GM23338 (cell line): Measurements from ENCODE around the gene RILPL1. TPM values are rescaled to one million over a fixed set of nuclear protein-coding genes. Genes with fewer than 3 reads are reported as not detected.

ENCODE experiments used
- ATAC-seq: fragments of 200-7000 bp; cut with Tn5 transposase; 3 replicates; pipeline ENCODE4 v1.9.1; 2020
- DNase-seq: peaks from one replicate; pipeline ENCODE4 v3.0.0-alpha.2; 2015; ENCODE audit warnings: low spot score
- H2AFZ ChIP-seq: fragments of 200-600 bp; sonication (generic); 2 replicates; pipeline ENCODE4 v1.8.0; 2016; ENCODE audit warnings: antibody characterized with exemption, mild to moderate bottlenecking, moderate library complexity
- H3F3A ChIP-seq: fragments of 200-600 bp; sonication (generic); replicated peaks from 2 replicates; pipeline ENCODE4 v1.8.0; 2017; ENCODE audit warnings: antibody characterized with exemption, mixed run types, low read depth
- H3K27ac ChIP-seq: fragments of 200-600 bp; sonication (generic); 2 replicates; pipeline ENCODE4 v1.6.1; 2016; ENCODE audit warnings: low read depth
- H3K27me3 ChIP-seq: fragments of 200-600 bp; sonication (generic); 2 replicates; pipeline ENCODE4 v1.8.0; 2016; ENCODE audit warnings: mild to moderate bottlenecking, mixed run types, moderate library complexity; ENCODE audit not compliant: insufficient read depth
- H3K36me3 ChIP-seq: fragments of 200-600 bp; sonication (generic); 2 replicates; pipeline ENCODE4 v1.8.0; 2016; ENCODE audit warnings: mild to moderate bottlenecking; ENCODE audit not compliant: insufficient read depth
- H3K4me1 ChIP-seq: fragments of 200-600 bp; sonication (generic); 2 replicates; pipeline ENCODE4 v1.8.0; 2016; ENCODE audit warnings: mild to moderate bottlenecking, moderate library complexity; ENCODE audit not compliant: insufficient read depth
- H3K4me2 ChIP-seq: fragments of 200-600 bp; sonication (generic); 2 replicates; pipeline ENCODE4 v1.7.1; 2017; ENCODE audit warnings: mixed run types
- H3K4me3 ChIP-seq: fragments of 200-600 bp; sonication (generic); 2 replicates; pipeline ENCODE4 v1.6.1; 2016; ENCODE audit warnings: mixed run types
- H3K79me2 ChIP-seq: fragments of 200-600 bp; sonication (generic); replicated peaks from 2 replicates; pipeline ENCODE4 v1.8.0; 2017; ENCODE audit warnings: mild to moderate bottlenecking; ENCODE audit not compliant: insufficient read depth
- H3K9me2 ChIP-seq: fragments of 200-600 bp; sonication (generic); 2 replicates; pipeline ENCODE4 v1.8.0; 2017; ENCODE audit not compliant: insufficient read depth
- H4K20me1 ChIP-seq: fragments of 200-600 bp; sonication (generic); replicated peaks from 2 replicates; pipeline ENCODE4 v1.8.0; 2017; ENCODE audit warnings: mild to moderate bottlenecking; ENCODE audit not compliant: insufficient read depth
- H3K27ac Mint-ChIP-seq: 2 replicates; pipeline ENCODE4 v1.8.0; 2020; ENCODE audit warnings: inconsistent platforms, mild to moderate bottlenecking, moderate library complexity, mixed read lengths
- H3K27me3 Mint-ChIP-seq: 3 replicates; pipeline ENCODE4 v1.8.0; 2022; ENCODE audit warnings: low read depth, mild to moderate bottlenecking, moderate library complexity, mixed read lengths, inconsistent platforms; ENCODE audit not compliant: insufficient read depth, poor library complexity
- H3K36me3 Mint-ChIP-seq: 3 replicates; pipeline ENCODE4 v1.8.0; 2021; ENCODE audit warnings: low read depth, mild to moderate bottlenecking, inconsistent platforms, moderate library complexity, mixed read lengths
- H3K4me1 Mint-ChIP-seq: 3 replicates; pipeline ENCODE4 v1.8.0; 2020; ENCODE audit warnings: mild to moderate bottlenecking, inconsistent platforms, mixed read lengths
- H3K4me3 Mint-ChIP-seq: 3 replicates; pipeline ENCODE4 v1.8.0; 2021; ENCODE audit warnings: moderate library complexity, mild to moderate bottlenecking, inconsistent platforms, mixed read lengths
- H3K9me3 Mint-ChIP-seq: 3 replicates; pipeline ENCODE4 v1.8.0; 2020; ENCODE audit warnings: moderate library complexity, mild to moderate bottlenecking, inconsistent platforms, mixed read lengths
- CTCF ChIP-seq, 2 experiments: fragments of 200-600 bp in 1 of 2; sonication (generic) in 1 of 2; conservative IDR thresholded peaks; 2 replicates each; pipeline versions ENCODE4 v1.5.1 to v1.6.1; 2016 to 2017; ENCODE audit warnings: antibody characterized with exemption in 2 of 2, low read depth in 2 of 2, mild to moderate bottlenecking in 2 of 2, moderate library complexity in 1 of 2
- ETS1 ChIP-seq: IDR thresholded peaks from 2 replicates; pipeline ENCODE4 v1.6.1; 2016; ENCODE audit warnings: antibody characterized with exemption
- EZH2 ChIP-seq: fragments of 200-600 bp; sonication (generic); IDR thresholded peaks from one replicate; pipeline ENCODE4 v1.8.0; 2017; ENCODE audit warnings: antibody characterized with exemption, mild to moderate bottlenecking, low read depth; ENCODE audit not compliant: unreplicated experiment
- EZH2phosphoT487 ChIP-seq: fragments of 200-600 bp; sonication (generic); IDR thresholded peaks from one replicate; pipeline ENCODE4 v1.8.1; 2018; ENCODE audit warnings: antibody characterized with exemption; ENCODE audit not compliant: unreplicated experiment
- JUNB ChIP-seq: IDR thresholded peaks from one replicate; pipeline ENCODE4 v1.6.1; 2016; ENCODE audit warnings: antibody characterized with exemption; ENCODE audit not compliant: unreplicated experiment
- NANOG ChIP-seq: IDR thresholded peaks from 2 replicates; pipeline ENCODE4 v1.6.1; 2016; ENCODE audit warnings: antibody characterized with exemption, borderline replicate concordance
- POLR2AphosphoS5 ChIP-seq: IDR thresholded peaks from 2 replicates; pipeline ENCODE4 v1.6.1; 2016; ENCODE audit warnings: antibody characterized with exemption, low read depth
- REST ChIP-seq: IDR thresholded peaks from one replicate; pipeline ENCODE4 v1.6.1; 2018; ENCODE audit warnings: antibody characterized with exemption; ENCODE audit not compliant: unreplicated experiment
- STAT1 ChIP-seq: IDR thresholded peaks from one replicate; pipeline ENCODE4 v1.6.1; 2016; ENCODE audit warnings: antibody characterized with exemption; ENCODE audit not compliant: unreplicated experiment
- ZNF114 ChIP-seq: fragments of 250-450 bp; sonication (Bioruptor Pico); IDR thresholded peaks from 2 replicates; pipeline ENCODE4 v1.5.0; 2020; ENCODE audit warnings: mild to moderate bottlenecking, moderate library complexity
- ZNF331 ChIP-seq: fragments of 250-450 bp; sonication (Bioruptor Pico); IDR thresholded peaks from 2 replicates; pipeline ENCODE4 v1.5.0; 2020; ENCODE audit warnings: low read depth, mild to moderate bottlenecking, moderate library complexity
- polyA plus RNA-seq: library from polyadenylated mRNA; unstranded; fragments of >200 nt; fragmentation: Nextera tagmentation; extraction: Ambion mirVana; gene quantifications from 2 replicates; pipeline ENCODE4 v1.2.1, GENCODE V29; 2016
- total RNA-seq: library from RNA; depleted of rRNA; stranded (reverse); fragments of >200 nt; shearing (Covaris generic); gene quantifications from 2 replicates; pipeline ENCODE4 v1.2.3, GENCODE V29; 2014

RILPL1 gene
- total and polyA plus RNA-seq, 2 experiments from 2014 or later, result 3.9 to 7.9 TPM

GRCh38 chr12:123450636-123451035 lies 82.9 kb downstream of the RILPL1 start:
- no peak overlapping the region for H2AFZ ChIP-seq
- H3K27me3 Mint-ChIP-seq, result peaks cover 11% of the 10 kb centered on the region

More at GRCh38 chr12:123450636-123451035, 82.9 kb downstream of the RILPL1 start:
- no peaks in the 10 kb centered on the region for H3K36me3 ChIP-seq
- no peak overlapping the region for H3K4me2 ChIP-seq
- no peaks in the 10 kb centered on the region for H4K20me1 ChIP-seq
- H3K27ac ChIP-seq, result no peak overlapping the region
- Mint-ChIP-seq H3K27ac (no peak overlapping the region), H3K4me1 (peaks cover 5% of the 10 kb centered on the region; the same call in 2 of the 3 replicates), H3K4me3 (no peak overlapping the region), H3K36me3 (no peaks in the 10 kb centered on the region), H3K9me3 (no peaks in the 10 kb centered on the region)
- ATAC-seq (no peak), DNase-seq (no peak)
- no peak overlapping the region for H3K4me3 ChIP-seq
- 0 out of 2 replicates have a peak, but pooled peaks cover 3% of the 10 kb centered on the region for H3F3A ChIP-seq
- TF ChIP-seq ETS1 (no peak), EZH2 (no peak), ZNF114 (no peak), NANOG (no peak), REST (no peak), EZH2phosphoT487 (no peak), CTCF (conservative IDR thresholded peaks at IDR 0.05; ENCODE audit: low read depth in 2 of 2) (no peak), ZNF331 (CRISPR knock-in tag) (no peak), STAT1 (no peak), JUNB (no peak), POLR2AphosphoS5 (no peak)
- H3K9me2 ChIP-seq, result no peaks in the 10 kb centered on the region
- peaks cover 7% of the 10 kb centered on the region for H3K4me1 ChIP-seq
- H3K27me3 ChIP-seq, result no peaks in the 10 kb centered on the region
- H3K79me2 ChIP-seq, result no peaks in the 10 kb centered on the region
